A549 (cell line): Measurements from ENCODE around the gene NEUROD1. TPM values are rescaled to one million over a fixed set of nuclear protein-coding genes. Genes with fewer than 3 reads are reported as not detected.

Source experiments
- ATAC-seq, 2 experiments: fragments of 200-7000 bp in 1 of 2; fragments of >200 bp in 1 of 2; cut with Nextera tagmentation in 1 of 2; cut with Tn5 transposase in 1 of 2; 3 replicates each; pipeline versions ENCODE4 v1.8.0 to v1.9.1; 2018 to 2020; ENCODE audit warnings: mild to moderate bottlenecking in 1 of 2, moderate library complexity in 1 of 2
- CTCF ChIA-PET: fragments of 300-600 bp; sonication (Branson Sonifier 250); formaldehyde crosslinking; extraction: SDS; loops from one replicate; lab custom pipeline; 2021; ENCODE audit warnings: antibody characterized with exemption, inconsistent platforms; lab: Yijun Ruan, JAX
- POLR2A ChIA-PET: fragments of 350-600 bp; formaldehyde crosslinking; extraction: SDS; loops from one replicate; lab custom pipeline; 2021; ENCODE audit warnings: antibody characterized with exemption, inconsistent platforms; lab: Yijun Ruan, JAX
- DNase-seq, 2 experiments: peaks; one replicate each; pipeline versions ENCODE4 v3.0.0 to v3.0.0-alpha.2; 2011 to 2016; ENCODE audit warnings: low read depth in 1 of 2, low spot score in 1 of 2
- FAIRE-seq: peaks from 2 replicates; lab custom pipeline; 2011; peaks lifted over from hg19 to GRCh38; lab: Jason Lieb, UNC
- H3K27ac ChIP-seq, 2 experiments: fragments of >200 bp; sonication (Bioruptor Twin); formaldehyde crosslinking; 3 replicates each; pipeline ENCODE4 v1.5.1; 2016 to 2017
- H3K4me1 ChIP-seq: fragments of >200 bp; sonication (Bioruptor Twin); formaldehyde crosslinking; 3 replicates; pipeline ENCODE4 v1.6.1; 2016
- H3K4me2 ChIP-seq: fragments of >200 bp; sonication (Bioruptor Twin); formaldehyde crosslinking; 3 replicates; pipeline ENCODE4 v1.6.1; 2016
- H3K4me3 ChIP-seq: fragments of >200 bp; sonication (Bioruptor Twin); formaldehyde crosslinking; 3 replicates; pipeline ENCODE4 v1.5.1; 2016
- H3K9me3 ChIP-seq: fragments of >200 bp; sonication (Bioruptor Twin); formaldehyde crosslinking; 3 replicates; pipeline ENCODE4 v1.6.1; 2016
- ATOH8 ChIP-seq: fragments of 250-450 bp; sonication (Bioruptor Pico); IDR thresholded peaks from 2 replicates; pipeline ENCODE4 v1.5.0; 2020; ENCODE audit warnings: low read depth, mild to moderate bottlenecking, moderate library complexity
- CBX2 ChIP-seq: fragments of 200-600 bp; sonication (generic); IDR thresholded peaks from 2 replicates; pipeline ENCODE4 v1.6.1; 2016; ENCODE audit warnings: low read depth, mild to moderate bottlenecking, borderline replicate concordance
- CEBPB ChIP-seq, 2 experiments: fragments of >200 bp in 1 of 2; sonication (Bioruptor Twin) in 1 of 2; formaldehyde crosslinking in 1 of 2; IDR thresholded peaks; 2 replicates each; pipeline ENCODE4 v1.6.1; 2012 to 2016
- E2F6 ChIP-seq: IDR thresholded peaks from 2 replicates; pipeline ENCODE4 v1.6.1; 2012; ENCODE audit warnings: low read depth, borderline replicate concordance
- EP300 ChIP-seq, 2 experiments: fragments of >200 bp; sonication (Bioruptor Twin); formaldehyde crosslinking; IDR thresholded peaks; 2 replicates in 1 of 2; 3 replicates in 1 of 2; pipeline ENCODE4 v1.6.1; 2016 to 2017
- FOXS1 ChIP-seq: fragments of 250-450 bp; sonication (Bioruptor Pico); IDR thresholded peaks from 2 replicates; pipeline ENCODE4 v1.5.0; 2020; ENCODE audit warnings: mild to moderate bottlenecking, moderate library complexity
- HOXB5 ChIP-seq: fragments of 250-450 bp; sonication (Bioruptor Pico); IDR thresholded peaks from 2 replicates; pipeline ENCODE4 v1.5.0; 2020; ENCODE audit warnings: mild to moderate bottlenecking, moderate library complexity
- JUN ChIP-seq, 2 experiments: fragments of >200 bp; sonication (Bioruptor Twin); formaldehyde crosslinking; IDR thresholded peaks; 2 replicates in 1 of 2; 3 replicates in 1 of 2; pipeline ENCODE4 v1.6.1; 2016 to 2017
- KDM1A ChIP-seq: fragments of 200-600 bp; sonication (generic); IDR thresholded peaks from 2 replicates; pipeline ENCODE4 v1.6.1; 2016; ENCODE audit warnings: low read depth, mild to moderate bottlenecking
- PBX3 ChIP-seq: IDR thresholded peaks from 2 replicates; pipeline ENCODE4 v1.6.1; 2012
- RFX5 ChIP-seq: fragments of 450-650 bp; IDR thresholded peaks from 2 replicates; pipeline ENCODE4 v1.7.1; 2014; ENCODE audit warnings: antibody characterized with exemption, mild to moderate bottlenecking, moderate library complexity
- RNF2 ChIP-seq: fragments of 200-600 bp; sonication (generic); IDR thresholded peaks from 2 replicates; pipeline ENCODE4 v1.6.1; 2016; ENCODE audit warnings: low read depth, mild to moderate bottlenecking, antibody characterized with exemption, moderate library complexity, borderline replicate concordance
- SREBF2 ChIP-seq: fragments of 450-650 bp; IDR thresholded peaks from 2 replicates; pipeline ENCODE4 v1.6.1; 2014; ENCODE audit warnings: mild to moderate bottlenecking, moderate library complexity
- USF2 ChIP-seq: fragments of 450-650 bp; IDR thresholded peaks from 2 replicates; pipeline ENCODE4 v1.6.1; 2014; ENCODE audit warnings: antibody characterized with exemption
- ZC3H11A ChIP-seq: fragments of 450-650 bp; IDR thresholded peaks from 2 replicates; pipeline ENCODE4 v1.6.1; 2014; ENCODE audit warnings: antibody characterized with exemption, mild to moderate bottlenecking
- WGBS: methylation state at CpG from one replicate; pipeline ENCODE4 v1.1.6; 2017; ENCODE audit errors: missing lambda C conversion rate; 5-methylcytosine and 5-hydroxymethylcytosine counted together
- polyA minus RNA-seq: library from RNA; depleted of rRNA, polyadenylated mRNA; stranded (reverse); fragments of >200 nt; gene quantifications from 2 replicates; pipeline ENCODE4 v1.2.3, GENCODE V29; 2011; rRNA and poly(A)+ RNA removed
- polyA plus RNA-seq, 4 experiments: library from polyadenylated mRNA; depleted of rRNA in 3 of 4; stranded (reverse); fragments of >200 nt; fragmentation: RNase III in 1 of 4; extraction: RNeasy Plus Mini Kit Qiagen cat#74134 plus additional on column Dnase treatment in 1 of 4; gene quantifications; 2 replicates in 3 of 4; 3 replicates in 1 of 4; pipeline ENCODE4 v1.2.3, GENCODE V29; 2011 to 2017

NEUROD1 gene
- not detected in 2 replicates for polyA plus RNA-seq (2011; rRNA removed)
- polyA plus RNA-seq (2012; cell fraction: cytosol; rRNA removed): not detected in 2 replicates
- not detected in 2 replicates for polyA plus RNA-seq (2012; cell fraction: nucleus; rRNA removed)
- polyA plus RNA-seq (2017; fragmentation: RNase III; extraction: RNeasy Plus Mini Kit Qiagen cat#74134 plus additional on column Dnase treatment): not detected in 3 replicates
- not detected in 2 replicates for polyA minus RNA-seq

- CTCF ChIA-PET: no interaction called here
- WGBS: 5% methylated on average over 37 of the region's 45 CpGs
- peak within 1 kb of the TSS; percentile 95 for H3K4me2 ChIP-seq
- no peaks in the 10 kb centered on the region for H3K9me3 ChIP-seq
- ATAC-seq (peak; percentile 38 to 70; a peak in 3 of 6 replicates), DNase-seq (peak in 1 of 2 experiments; percentile 16), FAIRE-seq (no peak)
- peaks cover 17% of the 10 kb centered on the region for H3K4me1 ChIP-seq
- peak within 1 kb of the TSS; percentile 43 for H3K4me3 ChIP-seq
- POLR2A ChIA-PET: no interaction called here
- TF ChIP-seq CBX2 (no peak), USF2 (peak; percentile 40; the same call in 1 of the 2 replicates), KDM1A (no peak), RNF2 (no peak)
- H3K27ac ChIP-seq: no peak within 1 kb of the TSS
Observed at GRCh38 chr2:181680055-181680936, at the start of gene NEUROD1. Gene NEUROD1, minus strand, starts transcription at chr2:181680517. Its CDS starts 1,657 bp downstream, at chr2:181678860.

- ChIA-PET CTCF (interaction anchor here (1.4 kb wide), 1 partner anchor 352 kb away, joined by 4 read pairs; no protein-coding TSS in a partner anchor), POLR2A (no interaction called here)
- DNase-seq (no peak), ATAC-seq (no peak), FAIRE-seq (no peak)
- no peak overlapping the region for H3K27ac ChIP-seq
- H3K4me2 ChIP-seq: no peak overlapping the region
- 85% methylated on average over 1 of the region's 1 CpG for WGBS
- no peaks in the 10 kb centered on the region for H3K4me1 ChIP-seq
- no peak for TF ChIP-seq ZC3H11A
- no peak for TF ChIP-seq CEBPB (IDR thresholded peaks at IDR 0.05)
- no peak for TF ChIP-seq CBX2
- TF ChIP-seq EP300 (IDR thresholded peaks at IDR 0.05): no peak
- no peak for TF ChIP-seq PBX3
- no peak for TF ChIP-seq ATOH8 (CRISPR knock-in tag)
- no peak for TF ChIP-seq E2F6
- TF ChIP-seq RFX5: no peak
- no peaks in the 10 kb centered on the region for H3K9me3 ChIP-seq
- no peak overlapping the region for H3K4me3 ChIP-seq
Observed at GRCh38 chr2:181725476-181725875, 45.2 kb upstream of the NEUROD1 start.

GRCh38 chr2:181724662-181725061 lies 44.3 kb upstream of the NEUROD1 start:
- no peaks in the 10 kb centered on the region for H3K4me1 ChIP-seq
- no peak overlapping the region for H3K4me2 ChIP-seq
- H3K27ac ChIP-seq: no peak overlapping the region
- POLR2A ChIA-PET: no interaction called here
- CTCF ChIA-PET: interaction anchor here (1.5 kb wide), 1 partner anchor 18 kb away, joined by 5 read pairs; no protein-coding TSS in a partner anchor
- no peak overlapping the region for H3K4me3 ChIP-seq
- DNase-seq (no peak), ATAC-seq (no peak), FAIRE-seq (no peak)
- TF ChIP-seq HOXB5 (no peak), SREBF2 (no peak), EP300 (IDR thresholded peaks at IDR 0.05) (no peak), FOXS1 (CRISPR knock-in tag) (no peak), JUN (IDR thresholded peaks at IDR 0.05) (no peak)
- H3K9me3 ChIP-seq: no peaks in the 10 kb centered on the region
